Activated CD4-positive, alpha-beta memory T cell treated with anti-CD3 and anti-CD28 coated beads for 36 hours (primary cell): ENCODE data around the gene KRT75. TPM values are rescaled to one million over a fixed set of nuclear protein-coding genes. Genes with fewer than 3 reads are reported as not detected.

Experiments used
- CTCF ChIA-PET: fragments of 350-600 bp; sonication (Branson Sonifier 250); formaldehyde crosslinking; loops from one replicate; lab custom pipeline; 2021; ENCODE audit warnings: antibody characterized with exemption, inconsistent platforms; lab: Charles Lee
- POLR2A ChIA-PET: fragments of 350-600 bp; sonication (Branson Sonifier 250); formaldehyde crosslinking; loops from one replicate; lab custom pipeline; 2021; ENCODE audit warnings: antibody characterized with exemption; lab: Charles Lee
- DNase-seq: peaks from one replicate; pipeline ENCODE4 v3.0.0-alpha.2; 2020
- H3K27ac Mint-ChIP-seq: one replicate; pipeline ENCODE4 v1.8.0; 2021; ENCODE audit warnings: mixed read lengths
- H3K27me3 Mint-ChIP-seq: one replicate; pipeline ENCODE4 v1.8.0; 2021; ENCODE audit warnings: mixed read lengths
- H3K36me3 Mint-ChIP-seq: one replicate; pipeline ENCODE4 v1.8.0; 2021; ENCODE audit warnings: mixed read lengths
- H3K4me1 Mint-ChIP-seq: one replicate; pipeline ENCODE4 v1.8.0; 2021; ENCODE audit warnings: low read depth, mixed read lengths
- H3K4me3 Mint-ChIP-seq: one replicate; pipeline ENCODE4 v1.8.0; 2021; ENCODE audit warnings: mild to moderate bottlenecking, mixed read lengths
- H3K9me3 Mint-ChIP-seq: one replicate; pipeline ENCODE4 v1.8.0; 2021; ENCODE audit warnings: mixed read lengths
- intact Hi-C: fragments of 100-400 bp; cut with micrococcal nuclease; formaldehyde crosslinking; loops from one replicate; pipeline ENCODE4 v1.15.1; 2023
- total RNA-seq, 2 experiments: library from RNA; stranded (reverse); gene quantifications; one replicate each; pipeline ENCODE4 v1.2.3, GENCODE V29; 2021

Gene KRT75
- total RNA-seq, 2 experiments from 2014 or later: not detected

DNA sequence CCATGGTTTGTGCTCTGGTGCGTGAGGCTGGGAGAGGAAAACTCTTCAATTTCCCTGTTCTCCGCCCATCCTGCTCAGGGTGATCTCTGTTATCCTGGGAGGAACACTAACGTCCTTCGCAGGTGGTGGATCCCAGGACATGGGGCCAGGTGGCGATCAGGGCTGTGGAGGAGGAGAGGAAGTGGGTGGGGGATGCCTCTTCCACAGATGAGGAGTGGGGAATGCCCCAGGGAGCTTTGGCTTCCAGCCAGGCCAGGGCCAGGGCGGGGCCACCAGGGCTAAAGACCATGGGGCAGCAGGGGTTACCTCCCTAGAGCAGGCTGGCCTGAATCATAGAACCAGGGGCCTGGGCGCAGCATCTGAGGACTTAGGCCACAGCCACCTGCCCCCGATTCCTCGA lies 3.3 kb upstream of the KRT75 start:
- CTCF ChIA-PET: no interaction called here

GRCh38 chr12:52436828-52437474 lies 2.8 kb upstream of the KRT75 start:
- CTCF ChIA-PET: no interaction called here
- Mint-ChIP-seq H3K36me3 (no peaks in the 10 kb centered on the region), H3K9me3 (no peaks in the 10 kb centered on the region), H3K4me3 (no peak overlapping the region), H3K27ac (no peak overlapping the region), H3K4me1 (no peaks in the 10 kb centered on the region), H3K27me3 (peaks cover 24% of the 10 kb centered on the region)
- no peak for DNase-seq
- POLR2A ChIA-PET: no interaction called here
- intact Hi-C loops: no loop called here

More for the DNA sequence above, 3.3 kb upstream of the KRT75 start:
- peaks cover 27% of the 10 kb centered on the region for H3K27me3 Mint-ChIP-seq
- no peak overlapping the region for H3K27ac Mint-ChIP-seq
- no peaks in the 10 kb centered on the region for H3K4me1 Mint-ChIP-seq
- H3K4me3 Mint-ChIP-seq: no peak overlapping the region
- intact Hi-C loops: no loop called here
- H3K9me3 Mint-ChIP-seq: no peaks in the 10 kb centered on the region
- no peak for DNase-seq
- POLR2A ChIA-PET: no interaction called here
- no peaks in the 10 kb centered on the region for H3K36me3 Mint-ChIP-seq

DNA sequence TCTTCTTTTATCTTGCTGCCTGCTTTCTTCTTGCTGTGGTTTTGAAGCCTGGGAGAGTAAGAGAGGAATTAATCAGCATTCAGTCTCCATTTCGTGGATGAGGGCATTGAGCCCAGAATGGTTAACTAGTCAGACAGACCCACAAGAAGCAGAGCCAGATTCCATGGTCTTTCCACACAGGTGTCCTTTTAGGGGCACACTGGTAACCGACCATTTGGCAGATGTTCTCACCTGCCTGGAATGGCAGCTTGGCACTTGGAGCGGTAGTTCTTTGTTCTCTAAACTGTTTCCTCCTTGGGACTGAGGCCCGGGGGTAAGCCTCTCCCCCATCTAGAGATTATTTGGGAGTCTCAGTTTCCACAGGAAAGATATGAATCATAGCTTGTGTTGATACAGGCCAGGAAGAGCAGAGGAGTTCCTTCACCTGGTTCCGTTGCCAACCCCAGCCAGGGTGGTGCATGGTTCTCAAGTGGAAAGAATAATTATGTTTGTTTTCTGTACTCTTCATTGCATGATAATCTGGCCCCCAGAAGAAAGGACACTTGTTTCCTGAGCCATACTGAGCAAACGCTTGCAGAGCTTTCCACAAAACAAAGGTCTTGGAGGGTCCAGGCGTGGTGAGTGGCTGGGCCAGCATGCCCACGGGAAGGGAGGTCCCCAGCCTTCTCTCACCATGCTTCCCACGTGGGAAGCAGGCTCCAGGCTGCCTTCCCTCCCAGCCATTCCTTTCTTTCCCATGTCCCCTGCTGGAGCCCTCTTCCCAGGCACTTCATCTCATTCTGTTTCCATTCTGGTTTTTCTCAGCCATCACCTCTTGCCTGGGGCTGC lies 2.0 kb upstream of the KRT75 start:
- Mint-ChIP-seq H3K4me1 (no peaks in the 10 kb centered on the region), H3K9me3 (no peaks in the 10 kb centered on the region)

GRCh38 chr12:52435659-52435999 lies 1.5 kb upstream of the KRT75 start:
- Mint-ChIP-seq H3K4me3 (no peak overlapping the region), H3K27ac (no peak overlapping the region), H3K36me3 (no peaks in the 10 kb centered on the region), H3K27me3 (peaks cover 16% of the 10 kb centered on the region), H3K4me1 (no peaks in the 10 kb centered on the region), H3K9me3 (no peaks in the 10 kb centered on the region)
- CTCF ChIA-PET: no interaction called here
- intact Hi-C loops: no loop called here
- POLR2A ChIA-PET: no interaction called here
- no peak for DNase-seq

More for the DNA sequence above, 2.0 kb upstream of the KRT75 start:
- Mint-ChIP-seq H3K27ac (no peak overlapping the region), H3K36me3 (no peaks in the 10 kb centered on the region), H3K4me3 (no peak overlapping the region), H3K27me3 (peaks cover 20% of the 10 kb centered on the region)
- CTCF ChIA-PET: no interaction called here
- POLR2A ChIA-PET: no interaction called here
- no peak for DNase-seq
- intact Hi-C loops: no loop called here

GRCh38 chr12:52434760-52435530 lies 774 bp upstream of the KRT75 start:
- Mint-ChIP-seq H3K4me1 (no peaks in the 10 kb centered on the region), H3K27ac (no peak overlapping the region), H3K9me3 (no peaks in the 10 kb centered on the region), H3K27me3 (peaks cover 14% of the 10 kb centered on the region), H3K36me3 (no peaks in the 10 kb centered on the region), H3K4me3 (no peak overlapping the region)
- no peak for DNase-seq
- POLR2A ChIA-PET: no interaction called here
- intact Hi-C loops: no loop called here
- CTCF ChIA-PET: no interaction called here

DNA sequence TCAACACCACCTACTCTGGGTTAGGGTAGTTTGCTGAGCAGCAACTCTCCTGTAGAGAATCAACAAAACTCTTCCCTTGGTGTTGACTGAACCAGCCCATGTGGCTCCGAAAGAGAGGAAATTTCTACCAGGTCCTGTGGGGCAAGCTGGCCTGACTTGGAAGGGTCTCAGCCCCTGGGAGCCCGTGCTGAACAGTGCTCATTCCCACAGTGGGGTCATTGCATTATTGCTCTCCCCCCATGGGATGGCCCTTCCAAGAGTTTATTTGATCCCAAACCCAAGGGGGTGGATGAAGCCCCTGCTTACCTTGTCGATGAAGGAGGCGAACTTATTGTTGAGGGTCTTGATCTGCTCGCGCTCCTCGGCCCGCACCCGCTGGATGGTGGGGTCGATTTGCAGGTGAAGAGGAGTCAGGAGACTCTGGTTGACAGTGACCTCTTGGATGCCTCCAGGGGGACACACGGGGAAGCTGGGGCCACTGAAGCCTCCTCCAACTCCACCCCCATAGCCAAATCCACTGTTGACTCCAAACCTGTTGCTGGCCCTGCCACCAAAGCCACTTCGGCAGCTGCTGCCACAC lies 580 bp downstream of the KRT75 start:
- Mint-ChIP-seq H3K4me1 (no peaks in the 10 kb centered on the region), H3K4me3 (no peak overlapping the region), H3K27me3 (peaks cover 11% of the 10 kb centered on the region), H3K36me3 (no peaks in the 10 kb centered on the region), H3K9me3 (no peaks in the 10 kb centered on the region), H3K27ac (no peak overlapping the region)
- intact Hi-C loops: no loop called here
- no peak for DNase-seq
- POLR2A ChIA-PET: no interaction called here
- CTCF ChIA-PET: no interaction called here

DNA sequence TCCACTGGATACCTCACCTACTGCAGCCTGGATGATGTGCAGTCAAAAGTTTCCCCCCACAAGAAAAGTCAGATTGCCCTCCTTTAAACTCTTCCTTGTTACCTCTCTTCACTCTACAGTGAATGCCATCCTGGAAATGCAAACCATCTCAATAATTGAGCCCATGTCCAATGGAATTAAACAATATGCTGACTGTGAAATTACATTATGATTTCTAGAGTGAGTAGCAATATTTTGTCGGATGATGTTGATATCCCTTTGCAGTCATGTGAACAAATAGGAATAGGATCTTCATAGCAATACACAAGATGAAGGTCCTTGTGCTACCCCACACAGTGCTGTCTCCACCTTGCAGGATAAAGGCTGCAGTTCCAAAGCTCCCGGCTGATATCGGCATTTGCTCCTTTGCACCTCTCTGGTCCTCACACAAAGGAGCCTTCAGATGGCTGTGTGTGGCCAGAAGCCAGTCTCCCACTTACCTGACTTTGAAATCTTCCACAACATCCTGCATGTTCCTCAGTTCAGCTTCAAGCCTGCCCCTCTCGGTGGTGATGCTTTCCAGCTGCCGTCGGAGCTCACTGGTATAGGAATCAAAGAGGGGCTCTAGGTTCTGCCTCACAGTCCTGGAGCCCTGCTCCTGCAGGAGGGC lies 1.5 kb downstream of the KRT75 start:
- CTCF ChIA-PET: no interaction called here
- no peak for DNase-seq
- Mint-ChIP-seq H3K9me3 (no peaks in the 10 kb centered on the region), H3K27ac (no peak overlapping the region), H3K4me1 (no peaks in the 10 kb centered on the region), H3K27me3 (peaks cover 11% of the 10 kb centered on the region), H3K4me3 (no peak overlapping the region), H3K36me3 (no peaks in the 10 kb centered on the region)
- intact Hi-C loops: no loop called here
- POLR2A ChIA-PET: no interaction called here

- Mint-ChIP-seq H3K9me3 (no peaks in the 10 kb centered on the region), H3K27me3 (peaks cover 12% of the 10 kb centered on the region), H3K27ac (no peak overlapping the region), H3K4me3 (no peak overlapping the region), H3K4me1 (no peaks in the 10 kb centered on the region), H3K36me3 (no peaks in the 10 kb centered on the region)
- DNase-seq: no peak
- ChIA-PET CTCF (interaction anchor here (0.6 to 2.2 kb wide), 4 partner anchors 33 to 452 kb away, joined by 3 to 8 read pairs (median 4); no protein-coding TSS in a partner anchor), POLR2A (no interaction called here)
- intact Hi-C loops: no loop called here
These were observed 6.0 kb downstream of the KRT75 start for GRCh38 chr12:52428121-52428520.

GRCh38 chr12:52427083-52427482 lies 7.1 kb downstream of the KRT75 start:
- Mint-ChIP-seq H3K27me3 (peaks cover 8% of the 10 kb centered on the region), H3K27ac (no peak overlapping the region), H3K4me1 (no peaks in the 10 kb centered on the region), H3K9me3 (no peaks in the 10 kb centered on the region), H3K4me3 (no peak overlapping the region), H3K36me3 (no peaks in the 10 kb centered on the region)
- POLR2A ChIA-PET: no interaction called here
- intact Hi-C loops: no loop called here
- DNase-seq: no peak
- CTCF ChIA-PET: interaction anchor here (1.4 to 2.2 kb wide), 2 partner anchors 32 to 453 kb away, joined by 3 to 8 read pairs; no protein-coding TSS in a partner anchor

- CTCF ChIA-PET: no interaction called here
- H3K36me3 Mint-ChIP-seq: no peaks in the 10 kb centered on the region
- no peaks in the 10 kb centered on the region for H3K4me1 Mint-ChIP-seq
- intact Hi-C loops: no loop called here
- no peak overlapping the region for H3K27ac Mint-ChIP-seq
- DNase-seq: no peak
- POLR2A ChIA-PET: no interaction called here
- no peaks in the 10 kb centered on the region for H3K9me3 Mint-ChIP-seq
- H3K27me3 Mint-ChIP-seq: peaks cover 7% of the 10 kb centered on the region
- no peak overlapping the region for H3K4me3 Mint-ChIP-seq
These were observed 8.1 kb downstream of the KRT75 start for GRCh38 chr12:52426034-52426433.

- CTCF ChIA-PET: no interaction called here
- Mint-ChIP-seq H3K27ac (no peak overlapping the region), H3K27me3 (peaks cover 7% of the 10 kb centered on the region), H3K9me3 (no peaks in the 10 kb centered on the region), H3K4me3 (no peak overlapping the region), H3K36me3 (no peaks in the 10 kb centered on the region), H3K4me1 (no peaks in the 10 kb centered on the region)
- DNase-seq: no peak
- intact Hi-C loops: no loop called here
- POLR2A ChIA-PET: no interaction called here
These were observed 8.7 kb downstream of the KRT75 start for GRCh38 chr12:52425466-52425865.
